ENCODE measurements around the gene LCN2. TPM values are rescaled to one million over a fixed set of nuclear protein-coding genes. Genes with fewer than 3 reads are reported as not detected.
A peak's percentile ranks its signal among the peaks of the same experiment; 100 is the strongest.
"Not testable (repeated sequence)": the region's sequence is repeated elsewhere in the genome, so short reads cannot be mapped to it uniquely, and the experiment has no call there.

Gene LCN2
- polyA plus RNA-seq, 3 donors from 2014 or later = 0.44 to 0.66 TPM; not detected in 1

DNA sequence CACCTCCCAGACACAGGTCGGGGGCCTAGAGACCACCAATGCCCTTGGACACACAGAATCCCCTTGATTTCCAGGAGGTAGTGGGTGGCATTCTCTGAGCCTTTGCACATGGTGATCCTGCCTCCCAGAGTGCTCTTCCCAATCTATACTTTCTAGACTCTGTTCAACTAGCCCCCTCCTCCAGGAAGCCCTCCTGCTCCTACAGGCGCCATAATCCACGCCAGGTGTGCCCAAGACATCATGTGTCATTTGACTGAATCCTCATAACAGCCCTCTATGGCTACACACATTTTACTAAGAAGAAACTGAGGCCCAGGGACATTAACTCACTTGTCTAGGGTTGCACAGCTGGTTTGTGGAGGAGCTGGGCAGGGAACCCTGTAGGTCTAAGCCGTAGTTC lies 18.0 kb downstream of the LCN2 start:
- no peak for DNase-seq
- H3K9me3 Mint-ChIP-seq = no peaks in the 10 kb centered on the region
- H3K27me3 Mint-ChIP-seq (ENCODE audit: low read depth in 3 of 3) = peaks cover 0 to 5% (median 0%) of the 10 kb centered on the region in 3 donors
- H3K27ac Mint-ChIP-seq = peak overlapping the region in 2 of 6 donors; percentile 39 to 49
- peaks cover 5 to 17% (median 11%) of the 10 kb centered on the region in 3 donors for H3K36me3 Mint-ChIP-seq
- H3K4me3 Mint-ChIP-seq = no peak overlapping the region
- H3K4me1 Mint-ChIP-seq = peaks cover 4 to 5% of the 10 kb centered on the region in 2 donors

- Mint-ChIP-seq H3K27me3 (ENCODE audit: low read depth in 3 of 3) (peaks cover 0 to 5% (median 0%) of the 10 kb centered on the region in 3 donors), H3K36me3 (peaks cover 5 to 14% (median 5%) of the 10 kb centered on the region in 3 donors), H3K4me1 (no peaks in the 10 kb centered on the region), H3K9me3 (no peaks in the 10 kb centered on the region), H3K27ac (peak overlapping the region in 2 of 6 donors; percentile 13 to 22), H3K4me3 (no peak overlapping the region)
- no peak for DNase-seq
Measured at GRCh38 chr9:128168731-128169308, 19.6 kb downstream of the LCN2 start.

- Mint-ChIP-seq H3K9me3 (no peaks in the 10 kb centered on the region), H3K4me1 (no peaks in the 10 kb centered on the region), H3K27me3 (ENCODE audit: low read depth in 3 of 3) (peaks cover 0 to 5% (median 0%) of the 10 kb centered on the region in 3 donors), H3K4me3 (no peak overlapping the region), H3K36me3 (peaks cover 5 to 14% (median 5%) of the 10 kb centered on the region in 3 donors), H3K27ac (no peak overlapping the region)
- no peak for DNase-seq
Measured at GRCh38 chr9:128169492-128169891, 20.2 kb downstream of the LCN2 start.

GRCh38 chr9:128169925-128170324 lies 20.7 kb downstream of the LCN2 start:
- no peaks in the 10 kb centered on the region for H3K9me3 Mint-ChIP-seq
- no peak overlapping the region for H3K4me3 Mint-ChIP-seq
- no peaks in the 10 kb centered on the region for H3K4me1 Mint-ChIP-seq
- peaks cover 5 to 17% (median 6%) of the 10 kb centered on the region in 3 donors for H3K36me3 Mint-ChIP-seq
- DNase-seq = no peak
- H3K27me3 Mint-ChIP-seq (ENCODE audit: low read depth in 3 of 3) = peaks cover 0 to 5% (median 0%) of the 10 kb centered on the region in 3 donors
- no peak overlapping the region for H3K27ac Mint-ChIP-seq

GRCh38 chr9:128174062-128174461 lies 24.8 kb downstream of the LCN2 start:
- no peak overlapping the region for H3K4me3 Mint-ChIP-seq
- no peaks in the 10 kb centered on the region for H3K4me1 Mint-ChIP-seq
- H3K36me3 Mint-ChIP-seq = peaks cover 3 to 10% (median 8%) of the 10 kb centered on the region in 3 donors
- H3K9me3 Mint-ChIP-seq = no peaks in the 10 kb centered on the region
- no peak overlapping the region for H3K27ac Mint-ChIP-seq
- no peak for DNase-seq
- H3K27me3 Mint-ChIP-seq (ENCODE audit: low read depth in 3 of 3) = no peaks in the 10 kb centered on the region

DNA sequence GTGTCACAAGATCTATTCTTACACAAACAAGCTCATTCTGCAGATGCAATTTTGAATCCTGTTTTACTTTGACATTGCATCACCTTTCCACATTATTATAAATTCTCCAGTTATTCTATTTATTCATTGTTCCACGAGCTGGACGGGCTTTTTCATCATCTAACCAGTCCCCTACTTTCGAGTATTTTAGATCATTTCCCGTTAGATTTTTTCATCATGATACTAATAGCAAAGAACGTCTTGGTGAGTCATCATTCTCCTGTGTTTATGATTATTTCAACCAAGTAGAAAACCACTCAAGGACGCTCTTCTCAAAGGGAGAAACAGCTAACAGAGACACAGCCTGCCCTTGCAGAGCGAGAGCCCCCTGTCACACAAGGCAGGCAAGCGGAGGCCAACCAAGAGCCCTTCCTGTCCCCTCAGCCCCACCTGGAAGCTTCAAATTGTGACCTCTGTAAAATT lies 25.9 kb downstream of the LCN2 start:
- peaks cover 8 to 21% (median 14%) of the 10 kb centered on the region in 3 donors for H3K36me3 Mint-ChIP-seq
- H3K4me3 Mint-ChIP-seq = no peak overlapping the region
- no peak for DNase-seq
- H3K9me3 Mint-ChIP-seq = no peaks in the 10 kb centered on the region
- H3K27ac Mint-ChIP-seq = no peak overlapping the region
- peaks cover 0 to 3% (median 0%) of the 10 kb centered on the region in 3 donors for H3K27me3 Mint-ChIP-seq (ENCODE audit: low read depth in 3 of 3)
- no peaks in the 10 kb centered on the region for H3K4me1 Mint-ChIP-seq

GRCh38 chr9:128175726-128176125 lies 26.5 kb downstream of the LCN2 start:
- Mint-ChIP-seq H3K4me3 (no peak overlapping the region), H3K27me3 (ENCODE audit: low read depth in 3 of 3) (peaks cover 0 to 4% (median 0%) of the 10 kb centered on the region in 3 donors), H3K4me1 (no peaks in the 10 kb centered on the region), H3K9me3 (no peaks in the 10 kb centered on the region), H3K27ac (peak overlapping the region in 1 of 6 donors; percentile 1), H3K36me3 (peaks cover 8 to 24% (median 17%) of the 10 kb centered on the region in 3 donors)
- no peak for DNase-seq

DNA sequence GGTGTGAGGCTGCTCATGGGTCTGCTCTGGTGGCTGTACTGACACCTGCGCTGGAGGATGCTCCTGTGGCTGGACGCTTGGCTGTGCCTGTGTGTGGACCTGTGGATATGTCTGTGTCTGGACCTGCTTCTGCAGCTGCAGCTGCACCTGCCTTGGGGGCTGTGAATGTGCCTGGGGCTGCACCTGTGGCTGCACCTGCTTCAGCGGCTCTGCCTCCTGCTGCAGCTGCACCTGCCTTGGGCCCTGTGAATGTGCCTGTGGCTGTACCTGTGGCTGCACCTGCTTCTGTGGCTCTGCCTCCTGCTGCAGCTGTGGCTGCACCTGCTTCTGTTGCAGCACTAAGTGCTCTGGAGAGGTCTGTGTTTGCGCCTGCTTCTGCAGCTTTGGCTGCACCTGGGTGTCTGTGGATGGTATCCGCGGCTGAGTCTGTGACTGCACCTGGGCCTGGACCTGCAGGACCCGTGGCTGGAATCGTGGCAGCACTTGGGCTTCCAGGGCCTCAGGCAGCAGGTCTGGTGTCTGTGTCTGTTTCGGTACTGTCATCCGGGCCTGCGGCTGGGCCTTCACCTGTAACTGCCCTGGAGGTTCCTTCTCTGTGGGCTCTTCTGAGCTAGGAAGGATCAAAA lies 29.7 kb downstream of the LCN2 start:
- Mint-ChIP-seq H3K36me3 (peaks cover 14 to 38% (median 24%) of the 10 kb centered on the region in 3 donors), H3K4me3 (no peak overlapping the region), H3K27me3 (ENCODE audit: low read depth in 3 of 3) (peaks cover 0 to 4% (median 0%) of the 10 kb centered on the region in 3 donors), H3K9me3 (no peaks in the 10 kb centered on the region), H3K4me1 (no peaks in the 10 kb centered on the region), H3K27ac (peak overlapping the region in 1 of 6 donors; percentile 40)
- no peak for DNase-seq

DNA sequence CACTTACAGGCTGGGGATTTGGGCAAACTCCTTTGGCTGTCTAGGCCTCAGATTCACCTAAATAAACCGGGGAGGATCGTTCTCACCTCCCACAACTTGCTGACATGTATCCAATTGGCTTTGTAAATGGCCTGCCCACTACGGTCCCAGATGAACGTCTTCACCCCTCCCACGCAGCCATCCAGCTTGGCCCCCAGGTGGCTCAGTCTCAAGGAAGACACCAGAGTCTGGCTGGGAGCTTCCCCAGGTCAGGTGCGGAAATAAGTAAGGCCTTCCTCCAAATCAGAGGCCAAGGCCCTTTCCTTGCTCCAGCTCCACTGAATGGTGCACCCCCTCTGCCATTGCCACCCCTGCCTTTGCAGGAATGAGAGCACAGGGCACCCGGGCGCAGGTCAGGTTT lies 30.7 kb downstream of the LCN2 start:
- no peak overlapping the region for H3K27ac Mint-ChIP-seq
- DNase-seq = no peak
- H3K9me3 Mint-ChIP-seq = no peaks in the 10 kb centered on the region
- no peak overlapping the region for H3K4me3 Mint-ChIP-seq
- H3K36me3 Mint-ChIP-seq = peaks cover 13 to 38% (median 24%) of the 10 kb centered on the region in 3 donors
- H3K27me3 Mint-ChIP-seq (ENCODE audit: low read depth in 3 of 3) = peaks cover 0 to 4% (median 0%) of the 10 kb centered on the region in 3 donors
- no peaks in the 10 kb centered on the region for H3K4me1 Mint-ChIP-seq

- Mint-ChIP-seq H3K4me1 (no peaks in the 10 kb centered on the region), H3K9me3 (no peaks in the 10 kb centered on the region), H3K4me3 (no peak overlapping the region), H3K27me3 (ENCODE audit: low read depth in 3 of 3) (peaks cover 0 to 4% (median 0%) of the 10 kb centered on the region in 3 donors), H3K27ac (no peak overlapping the region), H3K36me3 (peaks cover 8 to 35% (median 24%) of the 10 kb centered on the region in 3 donors)
- DNase-seq = no peak
Measured at GRCh38 chr9:128180447-128180846, 31.2 kb downstream of the LCN2 start.

DNA sequence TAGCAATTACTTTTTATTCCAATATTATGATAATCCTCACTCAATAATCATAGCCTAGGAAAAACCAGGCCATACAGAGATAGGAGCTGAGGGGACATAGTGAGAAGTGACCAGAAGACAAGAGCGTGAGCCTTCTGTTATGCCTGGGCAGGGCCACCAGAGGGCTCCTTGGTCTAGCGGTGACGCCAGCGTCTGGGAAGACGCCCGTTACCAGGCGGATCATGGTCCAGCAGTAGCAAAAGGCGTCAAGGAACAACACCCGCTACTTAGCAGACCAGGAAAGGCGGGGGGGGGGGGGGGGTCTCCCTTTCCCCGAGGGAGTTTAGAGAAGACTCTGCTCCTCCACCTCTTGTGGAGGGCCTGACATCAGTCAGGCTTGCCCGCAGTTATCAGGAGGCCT lies 32.2 kb downstream of the LCN2 start:
- not testable (repeated sequence) for H3K27ac Mint-ChIP-seq; H3K27me3 Mint-ChIP-seq (ENCODE audit: low read depth in 3 of 3); DNase-seq; H3K4me1 Mint-ChIP-seq; H3K4me3 Mint-ChIP-seq; H3K9me3 Mint-ChIP-seq
- peaks cover 6 to 39% (median 27%) of the 10 kb centered on the region in 3 donors for H3K36me3 Mint-ChIP-seq

GRCh38 chr9:128182893-128183588 lies 33.8 kb downstream of the LCN2 start:
- H3K27ac Mint-ChIP-seq = peak overlapping the region in 1 of 6 donors; percentile 13
- no peak overlapping the region for H3K4me3 Mint-ChIP-seq
- peaks cover 0 to 7% (median 5%) of the 10 kb centered on the region in 3 donors for H3K27me3 Mint-ChIP-seq (ENCODE audit: low read depth in 3 of 3)
- no peaks in the 10 kb centered on the region for H3K9me3 Mint-ChIP-seq
- DNase-seq = no peak
- peaks cover 3 to 9% of the 10 kb centered on the region in 2 donors for H3K4me1 Mint-ChIP-seq
- H3K36me3 Mint-ChIP-seq = peaks cover 6 to 51% (median 29%) of the 10 kb centered on the region in 3 donors

GRCh38 chr9:128185979-128186965 lies 37.0 kb downstream of the LCN2 start:
- peak overlapping the region in 1 of 6 donors; percentile 11 for H3K27ac Mint-ChIP-seq
- peaks cover 0 to 8% (median 5%) of the 10 kb centered on the region in 3 donors for H3K27me3 Mint-ChIP-seq (ENCODE audit: low read depth in 3 of 3)
- peaks cover 17 to 29% of the 10 kb centered on the region in 2 donors for H3K4me1 Mint-ChIP-seq
- H3K9me3 Mint-ChIP-seq = no peaks in the 10 kb centered on the region
- no peak overlapping the region for H3K4me3 Mint-ChIP-seq
- no peak for DNase-seq
- peaks cover 6 to 43% (median 13%) of the 10 kb centered on the region in 3 donors for H3K36me3 Mint-ChIP-seq
